HepG2 (cell line): ENCODE data around the gene OARD1. TPM values are rescaled to one million over a fixed set of nuclear protein-coding genes. Genes with fewer than 3 reads are reported as not detected.

ENCODE experiments used
- CAMTA2 ChIP-seq: sonication (generic); formaldehyde crosslinking; IDR thresholded peaks from 2 replicates; pipeline ENCODE4 v1.4.0; 2020; ENCODE audit warnings: mild to moderate bottlenecking, missing genetic modification reagents, borderline replicate concordance
- CBFB ChIP-seq: sonication (generic); formaldehyde crosslinking; IDR thresholded peaks from 2 replicates; pipeline ENCODE4 v1.4.0; 2020; ENCODE audit warnings: missing genetic modification reagents
- ELF4 ChIP-seq: sonication (generic); formaldehyde crosslinking; IDR thresholded peaks from 2 replicates; pipeline ENCODE4 v1.5.0; 2020; ENCODE audit warnings: missing genetic modification reagents, mild to moderate bottlenecking, moderate library complexity, borderline replicate concordance
- ERF ChIP-seq: IDR thresholded peaks from 2 replicates; pipeline ENCODE4 v1.6.1; 2018; ENCODE audit warnings: missing biosample characterization, missing genetic modification reagents
- FOXO4 ChIP-seq: sonication (generic); formaldehyde crosslinking; conservative IDR thresholded peaks from 2 replicates; pipeline ENCODE4 v1.8.1; 2023; ENCODE audit warnings: missing genetic modification reagents
- GATAD2A ChIP-seq: IDR thresholded peaks from 2 replicates; pipeline ENCODE4 v1.6.1; 2016
- KDM5B ChIP-seq: sonication (generic); formaldehyde crosslinking; IDR thresholded peaks from 2 replicates; pipeline ENCODE4 v1.4.0; 2020; ENCODE audit warnings: missing genetic modification reagents, mild to moderate bottlenecking, borderline replicate concordance
- KMT2A ChIP-seq: sonication (generic); formaldehyde crosslinking; IDR thresholded peaks from 2 replicates; pipeline ENCODE4 v1.4.0; 2020; ENCODE audit warnings: missing genetic modification reagents
- KMT2B ChIP-seq: IDR thresholded peaks from 2 replicates; pipeline ENCODE4 v1.6.1; 2016; ENCODE audit warnings: missing genetic modification reagents, missing compliant biosample characterization
- MED13 ChIP-seq: sonication (generic); formaldehyde crosslinking; IDR thresholded peaks from 2 replicates; pipeline ENCODE4 v1.5.0; 2020; ENCODE audit warnings: missing genetic modification reagents
- MIER3 ChIP-seq: IDR thresholded peaks from 2 replicates; pipeline ENCODE4 v1.6.1; 2016; ENCODE audit warnings: missing compliant biosample characterization, borderline replicate concordance
- NAIF1 ChIP-seq: sonication (generic); formaldehyde crosslinking; IDR thresholded peaks from 2 replicates; pipeline ENCODE4 v1.5.0; 2020; ENCODE audit warnings: mild to moderate bottlenecking, missing genetic modification reagents, borderline replicate concordance
- NR2F6 ChIP-seq, 2 experiments: IDR thresholded peaks; 2 replicates each; pipeline ENCODE4 v1.6.1; 2016; ENCODE audit warnings: antibody characterized with exemption in 1 of 2, mild to moderate bottlenecking in 1 of 2
- POLR2AphosphoS5 ChIP-seq: IDR thresholded peaks from 2 replicates; pipeline ENCODE4 v1.6.1; 2012; ENCODE audit warnings: low read depth, low read length
- RCOR2 ChIP-seq: IDR thresholded peaks from 2 replicates; pipeline ENCODE4 v1.6.1; 2016; ENCODE audit warnings: missing biosample characterization, missing genetic modification reagents
- REL ChIP-seq: sonication (generic); formaldehyde crosslinking; conservative IDR thresholded peaks from 2 replicates; pipeline ENCODE4 v1.8.0; 2022; ENCODE audit warnings: mild to moderate bottlenecking, missing genetic modification reagents, moderate library complexity
- SKI ChIP-seq: fragments of 450-650 bp; IDR thresholded peaks from one replicate; pipeline ENCODE4 v1.6.1; 2018; ENCODE audit warnings: mild to moderate bottlenecking; ENCODE audit not compliant: partially characterized antibody
- STAT5B ChIP-seq: sonication (generic); formaldehyde crosslinking; IDR thresholded peaks from 2 replicates; pipeline ENCODE4 v1.4.0; 2020; ENCODE audit warnings: missing genetic modification reagents
- TMF1 ChIP-seq: sonication (generic); formaldehyde crosslinking; IDR thresholded peaks from 2 replicates; pipeline ENCODE4 v1.8.1; 2022; ENCODE audit warnings: low read depth, missing genetic modification reagents
- ZNF10 ChIP-seq: sonication (generic); formaldehyde crosslinking; IDR thresholded peaks from 2 replicates; pipeline ENCODE4 v1.4.0; 2020; ENCODE audit warnings: mild to moderate bottlenecking, low read depth, missing genetic modification reagents, borderline replicate concordance
- ZNF329 ChIP-seq: sonication (generic); formaldehyde crosslinking; IDR thresholded peaks from 2 replicates; pipeline ENCODE4 v1.9.0; 2021; ENCODE audit warnings: low read depth, mild to moderate bottlenecking, missing genetic modification reagents
- ZNF746 ChIP-seq: sonication (generic); formaldehyde crosslinking; IDR thresholded peaks from 2 replicates; pipeline ENCODE4 v1.8.0; 2022; ENCODE audit warnings: mild to moderate bottlenecking, missing genetic modification reagents
- ZNF75D ChIP-seq: sonication (generic); formaldehyde crosslinking; IDR thresholded peaks from 2 replicates; pipeline ENCODE4 v1.8.1; 2023; ENCODE audit warnings: missing genetic modification reagents, mild to moderate bottlenecking, borderline replicate concordance
- ZNF780A ChIP-seq: sonication (generic); formaldehyde crosslinking; IDR thresholded peaks from 2 replicates; pipeline ENCODE4 v1.8.0; 2022; ENCODE audit warnings: mild to moderate bottlenecking, missing genetic modification reagents, moderate library complexity
- polyA plus RNA-seq, 8 experiments: library from polyadenylated mRNA; depleted of rRNA in 3 of 8; stranded (reverse) in 7 of 8; unstranded in 1 of 8; fragments of >200 nt; fragmentation: Illumina TruSeq in 4 of 8; extraction: Trizol in 4 of 8; gene quantifications; 2 replicates each; pipeline versions ENCODE4 v1.2.1 to v1.2.3, GENCODE V29; 2011 to 2016; ENCODE audit warnings: low read depth in 4 of 8, missing spikeins in 1 of 8, mixed read lengths in 1 of 8; ENCODE audit not compliant: insufficient read depth in 1 of 8
- total RNA-seq, 5 experiments: library from RNA; depleted of rRNA; stranded (reverse); fragments of >200 nt; fragmentation: Illumina TruSeq; extraction: Trizol; gene quantifications; 2 replicates each; pipeline ENCODE4 v1.2.3, GENCODE V29; 2016; ENCODE audit warnings: low read depth in 1 of 5
- TF ChIP-seq, protein P1 (sequence below): IDR thresholded peaks from 2 replicates; pipeline ENCODE4 v1.6.1; 2016
- TF ChIP-seq, protein P2 (sequence below): IDR thresholded peaks from 2 replicates; pipeline ENCODE4 v1.6.1; 2016; ENCODE audit warnings: low read depth, borderline replicate concordance
- TF ChIP-seq, protein P3 (sequence below): sonication (generic); formaldehyde crosslinking; conservative IDR thresholded peaks from 2 replicates; pipeline ENCODE4 v1.4.0; 2020; ENCODE audit warnings: missing genetic modification reagents

The OARD1 gene
- total and polyA plus RNA-seq, 2 of the 13 experiments (the other 11 are each of a cell fraction or from before 2014, with no cell fraction given): 18.4 to 49.0 TPM

DNA sequence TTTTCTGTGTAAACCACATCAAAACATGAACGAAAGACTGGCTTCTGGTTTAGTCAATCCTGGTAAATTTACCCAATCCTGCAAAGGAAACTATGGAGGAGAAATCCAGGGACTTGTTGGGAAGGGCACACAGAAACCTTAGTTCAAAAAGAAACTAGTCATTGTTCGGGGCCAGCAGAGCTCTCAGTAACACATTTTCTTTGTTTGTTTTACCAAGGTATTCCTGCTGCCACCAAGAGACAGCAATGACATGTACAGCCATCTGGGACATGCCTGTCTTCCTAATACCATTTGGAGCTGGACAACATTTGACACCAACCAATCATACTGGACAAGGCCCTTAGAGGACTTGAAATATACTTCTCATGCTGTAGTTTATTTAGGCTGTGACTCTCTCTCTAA lies 8.3 kb downstream of the OARD1 start (continued):
- TF ChIP-seq NR2F6 (IDR thresholded peaks at IDR 0.05) (peak; percentile 25; the same call in 1 of the 2 replicates), NR2F6 (CRISPR knock-in tag; IDR thresholded peaks at IDR 0.05) (peak; percentile 52), KDM5B (CRISPR knock-in tag) (no peak), ZNF746 (no peak), MIER3 (no peak), STAT5B (CRISPR knock-in tag) (0 out of 2 replicates have a peak, but pooled peaks have one; percentile 17), POLR2AphosphoS5 (no peak), NAIF1 (CRISPR knock-in tag) (0 out of 2 replicates have a peak, but pooled peaks have one; percentile 15), ELF4 (CRISPR knock-in tag) (no peak), MED13 (CRISPR knock-in tag) (no peak), KMT2B (CRISPR knock-in tag) (0 out of 2 replicates have a peak, but pooled peaks have one; percentile 57), CAMTA2 (CRISPR knock-in tag) (no peak), ZNF329 (CRISPR knock-in tag) (no peak), ZNF10 (no peak), RCOR2 (CRISPR knock-in tag) (peak; percentile 45; the same call in 1 of the 2 replicates), GATAD2A (CRISPR knock-in tag) (peak; percentile 73), TMF1 (CRISPR knock-in tag) (no peak), ZNF780A (CRISPR knock-in tag) (no peak), CBFB (CRISPR knock-in tag) (peak; percentile 51; the same call in 1 of the 2 replicates), ZNF75D (CRISPR knock-in tag) (no peak), REL (no peak), SKI (no peak), ERF (CRISPR knock-in tag) (0 out of 2 replicates have a peak, but pooled peaks have one; percentile 25), FOXO4 (no peak), KMT2A (CRISPR knock-in tag) (0 out of 2 replicates have a peak, but pooled peaks have one; percentile 50)
- TF ChIP-seq, protein P1, sequence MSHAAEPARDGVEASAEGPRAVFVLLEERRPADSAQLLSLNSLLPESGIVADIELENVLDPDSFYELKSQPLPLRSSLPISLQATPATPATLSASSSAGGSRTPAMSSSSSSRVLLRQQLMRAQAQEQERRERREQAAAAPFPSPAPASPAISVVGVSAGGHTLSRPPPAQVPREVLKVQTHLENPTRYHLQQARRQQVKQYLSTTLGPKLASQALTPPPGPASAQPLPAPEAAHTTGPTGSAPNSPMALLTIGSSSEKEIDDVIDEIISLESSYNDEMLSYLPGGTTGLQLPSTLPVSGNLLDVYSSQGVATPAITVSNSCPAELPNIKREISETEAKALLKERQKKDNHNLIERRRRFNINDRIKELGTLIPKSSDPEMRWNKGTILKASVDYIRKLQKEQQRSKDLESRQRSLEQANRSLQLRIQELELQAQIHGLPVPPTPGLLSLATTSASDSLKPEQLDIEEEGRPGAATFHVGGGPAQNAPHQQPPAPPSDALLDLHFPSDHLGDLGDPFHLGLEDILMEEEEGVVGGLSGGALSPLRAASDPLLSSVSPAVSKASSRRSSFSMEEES: peak; percentile 27; the same call in 1 of the 2 replicates
- TF ChIP-seq, protein P2, sequence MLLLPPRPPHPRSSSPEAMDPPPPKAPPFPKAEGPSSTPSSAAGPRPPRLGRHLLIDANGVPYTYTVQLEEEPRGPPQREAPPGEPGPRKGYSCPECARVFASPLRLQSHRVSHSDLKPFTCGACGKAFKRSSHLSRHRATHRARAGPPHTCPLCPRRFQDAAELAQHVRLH (CRISPR knock-in tag): peak; percentile 73; the same call in 1 of the 2 replicates
- TF ChIP-seq, protein P3, sequence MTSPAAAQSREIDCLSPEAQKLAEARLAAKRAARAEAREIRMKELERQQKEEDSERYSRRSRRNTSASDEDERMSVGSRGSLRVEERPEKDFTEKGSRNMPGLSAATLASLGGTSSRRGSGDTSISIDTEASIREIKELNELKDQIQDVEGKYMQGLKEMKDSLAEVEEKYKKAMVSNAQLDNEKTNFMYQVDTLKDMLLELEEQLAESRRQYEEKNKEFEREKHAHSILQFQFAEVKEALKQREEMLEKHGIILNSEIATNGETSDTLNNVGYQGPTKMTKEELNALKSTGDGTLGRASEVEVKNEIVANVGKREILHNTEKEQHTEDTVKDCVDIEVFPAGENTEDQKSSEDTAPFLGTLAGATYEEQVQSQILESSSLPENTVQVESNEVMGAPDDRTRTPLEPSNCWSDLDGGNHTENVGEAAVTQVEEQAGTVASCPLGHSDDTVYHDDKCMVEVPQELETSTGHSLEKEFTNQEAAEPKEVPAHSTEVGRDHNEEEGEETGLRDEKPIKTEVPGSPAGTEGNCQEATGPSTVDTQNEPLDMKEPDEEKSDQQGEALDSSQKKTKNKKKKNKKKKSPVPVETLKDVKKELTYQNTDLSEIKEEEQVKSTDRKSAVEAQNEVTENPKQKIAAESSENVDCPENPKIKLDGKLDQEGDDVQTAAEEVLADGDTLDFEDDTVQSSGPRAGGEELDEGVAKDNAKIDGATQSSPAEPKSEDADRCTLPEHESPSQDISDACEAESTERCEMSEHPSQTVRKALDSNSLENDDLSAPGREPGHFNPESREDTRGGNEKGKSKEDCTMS (CRISPR knock-in tag): no peak
